GM18861 (cell line): Measurements from ENCODE around the gene PDE9A.
"Not testable (repeated sequence)": the region's sequence is repeated elsewhere in the genome, so short reads cannot be mapped to it uniquely, and the experiment has no call there.

Experiments used
- ATAC-seq: cut with Tn5 transposase; IDR thresholded peaks from one replicate; pipeline ENCODE4 v1.9.1; 2021; ENCODE audit not compliant: unreplicated experiment

The PDE9A gene

GRCh38 chr21:42786884-42787283 lies 133.5 kb downstream of the PDE9A start:
- no peak for ATAC-seq

- ATAC-seq, result no peak
These were observed 134.2 kb downstream of the PDE9A start for GRCh38 chr21:42787613-42788012.

DNA sequence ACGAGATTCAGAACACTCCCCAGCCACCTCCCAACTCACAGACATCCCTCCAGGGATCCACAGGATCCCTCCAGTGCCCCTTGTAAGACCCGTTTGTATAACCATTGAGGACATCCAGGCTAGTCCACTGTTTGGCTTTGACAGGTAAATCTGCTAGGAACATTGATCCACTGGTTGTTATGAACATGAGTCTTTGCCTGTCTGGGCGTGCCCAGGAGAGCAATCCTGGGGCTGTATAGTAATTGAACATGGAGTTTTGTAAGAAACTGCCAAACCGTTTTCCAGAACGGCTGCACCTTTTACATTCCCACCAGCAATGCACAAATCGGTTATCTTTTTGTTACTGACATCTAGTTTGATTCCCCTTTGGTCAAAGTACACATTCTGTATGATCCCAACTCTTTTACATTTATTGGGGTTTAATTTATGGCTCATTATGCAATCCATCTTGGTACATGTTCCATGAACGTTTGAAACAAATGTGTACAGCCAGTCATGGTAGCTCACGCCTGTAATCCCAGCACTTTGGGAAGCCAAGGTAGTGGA lies 137.2 kb downstream of the PDE9A start:
- ATAC-seq, result no peak

- ATAC-seq, result no peak
These were observed 140.4 kb downstream of the PDE9A start for GRCh38 chr21:42793774-42794173.

GRCh38 chr21:42794551-42794950 lies 141.1 kb downstream of the PDE9A start:
- ATAC-seq, result no peak

GRCh38 chr21:42796327-42797062 lies 143.1 kb downstream of the PDE9A start:
- ATAC-seq, result no peak

DNA sequence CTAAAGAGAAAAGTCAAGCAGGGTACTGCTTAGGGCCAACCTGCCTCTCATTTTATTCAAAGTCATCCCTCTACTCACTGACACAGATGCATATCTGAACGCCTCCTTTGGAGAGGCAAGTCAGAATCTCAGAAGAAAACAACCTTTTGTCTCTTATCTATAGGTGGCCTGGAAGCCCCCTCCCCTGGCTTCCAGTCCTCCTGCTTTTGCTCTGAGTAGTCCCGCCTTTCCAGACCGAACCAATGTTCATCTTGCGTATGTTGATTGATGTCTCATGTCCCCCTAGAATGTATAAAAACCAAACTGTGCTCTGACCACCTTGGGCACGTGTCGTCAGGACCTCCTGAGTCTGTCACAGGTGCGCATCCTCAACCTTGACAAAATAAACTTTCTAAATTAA lies 144.1 kb downstream of the PDE9A start:
- no peak for ATAC-seq

- ATAC-seq, result no peak
These were observed 144.7 kb downstream of the PDE9A start for GRCh38 chr21:42798106-42798505.

DNA sequence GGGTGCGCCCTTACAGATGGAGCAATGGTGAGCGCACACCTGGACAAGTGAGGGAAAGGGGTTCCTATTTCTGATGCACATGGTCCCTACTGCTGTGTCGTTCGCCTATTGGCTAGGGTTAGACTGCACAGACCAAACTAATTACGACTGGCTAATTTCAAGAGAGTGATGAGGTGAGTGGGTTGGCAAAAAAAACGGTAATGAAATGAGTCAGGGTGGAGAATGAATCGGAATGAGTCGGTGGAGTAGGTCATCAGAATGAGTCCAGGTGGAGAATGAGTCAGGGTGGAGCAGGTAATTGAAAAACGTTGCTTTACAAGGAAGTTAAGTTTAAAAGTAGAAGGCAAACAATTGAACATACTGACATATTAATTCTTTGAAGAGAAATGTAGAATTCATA lies 146.1 kb downstream of the PDE9A start:
- no peak for ATAC-seq

- no peak for ATAC-seq
These were observed 146.5 kb downstream of the PDE9A start for GRCh38 chr21:42799948-42800347.

DNA sequence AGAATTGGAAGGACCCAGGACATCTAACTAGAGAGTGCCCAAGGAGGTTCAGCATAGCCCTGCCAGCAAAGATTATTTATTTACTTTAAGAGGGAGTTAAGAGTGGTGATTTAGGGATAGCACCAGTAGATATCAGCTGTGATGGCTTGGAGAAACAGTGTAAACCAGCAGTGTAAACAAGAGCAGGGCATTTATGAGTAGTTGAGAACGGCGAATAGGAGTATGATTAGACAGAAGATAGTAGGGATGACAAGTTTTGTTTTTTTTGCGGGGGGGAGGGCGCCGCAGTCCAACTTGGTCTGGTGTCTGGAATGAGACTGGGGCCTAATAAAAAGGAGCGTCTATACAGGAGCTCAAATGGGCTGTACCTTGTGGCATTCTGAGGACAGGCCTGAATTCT lies 148.2 kb downstream of the PDE9A start:
- not testable (repeated sequence) for ATAC-seq

DNA sequence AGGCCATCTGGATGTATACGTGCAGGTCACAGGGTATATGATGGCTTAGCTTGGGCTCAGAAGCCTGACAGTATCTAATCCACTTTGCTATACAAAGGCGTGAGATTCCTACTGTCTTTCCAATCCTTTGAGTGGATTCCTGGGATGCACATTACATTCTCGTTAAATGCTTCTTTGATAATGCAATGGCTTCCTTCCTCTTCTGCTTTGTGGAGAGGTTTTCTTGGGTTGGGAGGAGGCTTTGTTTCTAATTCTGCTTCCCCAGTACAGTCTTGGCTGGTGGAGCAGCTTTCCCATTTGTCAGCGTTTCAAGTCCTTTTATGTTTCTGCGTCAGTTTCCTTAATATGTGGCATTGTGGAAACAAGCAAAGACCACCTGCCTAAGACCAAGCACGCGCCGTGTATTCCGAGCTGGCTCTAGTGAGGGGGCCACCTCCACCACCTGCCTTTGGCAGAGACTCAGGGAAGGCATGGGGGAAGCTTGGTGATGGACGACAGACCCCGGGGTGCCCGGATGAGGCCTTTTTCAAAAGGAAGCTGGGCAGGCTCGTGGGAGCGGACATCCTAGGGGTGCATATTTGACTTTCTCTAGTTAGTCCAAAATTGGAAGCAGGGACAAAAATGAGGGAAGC lies 153.2 kb downstream of the PDE9A start:
- no peak for ATAC-seq

DNA sequence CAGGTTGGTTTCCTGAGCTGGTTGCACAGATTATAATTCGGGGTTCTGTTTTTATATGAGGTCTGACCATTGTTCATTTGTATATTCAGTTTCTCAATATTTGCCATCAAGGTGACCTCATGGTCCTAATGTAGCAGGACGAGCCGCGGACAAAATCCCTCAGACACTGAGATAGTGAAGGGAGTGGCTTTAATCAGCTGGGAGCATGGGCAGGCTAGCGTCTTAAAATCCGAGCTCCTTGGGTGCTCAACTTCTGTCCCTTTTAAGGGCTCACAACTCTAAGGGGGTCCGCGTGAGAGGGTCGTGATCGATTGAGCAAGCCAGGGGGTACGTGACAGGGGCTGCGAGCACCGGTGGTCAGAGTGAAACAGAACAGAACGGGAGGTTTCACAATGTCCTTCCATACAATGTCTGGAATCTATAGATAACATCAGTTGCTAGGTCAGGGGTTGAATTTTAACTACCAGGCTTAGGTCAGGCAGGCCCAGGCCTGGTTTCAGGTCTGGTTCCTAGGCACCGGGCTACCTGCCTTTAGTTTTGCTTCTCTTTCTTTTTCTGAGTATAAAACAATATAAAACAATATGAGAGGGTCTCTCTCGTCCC lies 154.0 kb downstream of the PDE9A start:
- ATAC-seq, result not testable (repeated sequence)

- no peak for ATAC-seq
These were observed 154.7 kb downstream of the PDE9A start for GRCh38 chr21:42807938-42808613.

GRCh38 chr21:42809171-42809570 lies 155.8 kb downstream of the PDE9A start:
- ATAC-seq, result no peak

DNA sequence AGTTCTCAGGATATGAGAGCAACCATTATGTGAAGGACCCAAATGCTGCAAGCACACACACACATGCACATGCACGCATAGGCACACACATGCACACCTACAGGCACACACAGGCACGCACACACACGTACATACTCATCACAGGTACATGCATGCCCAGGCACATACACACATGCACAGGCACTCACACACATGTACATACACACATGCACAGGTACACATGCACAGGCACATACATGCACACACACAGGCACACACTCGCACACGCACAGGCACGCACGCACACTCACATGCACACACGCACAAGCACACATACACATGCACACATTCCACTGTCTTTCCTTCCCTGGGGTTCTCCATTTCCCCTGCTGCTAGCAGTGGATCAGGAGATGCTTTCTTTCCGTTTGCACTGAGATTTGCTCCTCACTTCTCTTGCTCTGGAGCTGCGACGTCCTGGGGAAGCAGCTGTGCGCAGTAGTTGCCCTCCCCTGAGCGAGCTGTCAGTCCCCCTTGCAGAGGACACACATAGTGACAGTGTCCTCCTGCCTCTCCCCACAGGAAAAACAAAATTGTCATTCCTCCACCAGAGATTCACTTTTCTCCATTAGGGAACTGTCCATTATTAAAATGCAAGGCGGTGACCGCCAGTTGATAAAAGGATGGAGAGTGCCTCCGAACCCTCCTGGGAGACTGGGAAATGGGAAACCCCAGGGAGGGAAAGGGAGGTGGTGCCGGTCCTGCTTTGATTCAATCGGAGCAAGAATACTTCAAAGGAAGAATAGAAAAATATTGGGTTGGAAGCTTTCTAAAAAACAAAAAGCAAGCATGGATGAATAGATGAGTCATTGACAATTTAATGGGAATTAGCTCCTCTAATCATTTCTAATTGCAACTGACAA lies 156.4 kb downstream of the PDE9A start:
- ATAC-seq, result no peak

- no peak for ATAC-seq
These were observed 158.5 kb downstream of the PDE9A start for GRCh38 chr21:42811960-42812359.

- ATAC-seq, result not testable (repeated sequence)
These were observed 159.3 kb downstream of the PDE9A start for GRCh38 chr21:42812528-42813241.

- ATAC-seq, result no peak
These were observed 161.8 kb downstream of the PDE9A start for GRCh38 chr21:42815217-42815616.

DNA sequence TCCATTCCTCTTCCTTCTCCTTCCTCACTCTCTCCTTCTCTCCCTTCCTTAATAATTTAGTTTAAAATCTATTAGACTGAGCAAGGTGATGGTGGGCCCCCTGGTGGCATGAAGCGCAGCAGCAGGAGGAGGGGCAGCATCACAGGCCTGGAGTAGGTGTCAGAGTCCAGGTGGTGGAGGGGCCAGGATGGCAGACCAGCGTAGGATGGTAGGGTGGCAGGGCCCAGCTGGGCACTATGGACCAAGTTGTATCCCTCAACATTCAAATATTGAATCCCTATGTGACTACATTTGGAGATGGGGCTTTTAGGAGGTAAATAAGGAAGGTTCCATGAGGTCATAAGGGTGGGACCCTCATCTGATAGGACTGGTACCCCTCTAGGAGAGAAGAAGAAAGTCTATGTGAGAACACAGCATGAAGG lies 164.9 kb downstream of the PDE9A start:
- no peak for ATAC-seq
